Type B pancreatic cell (in vitro differentiated cells): ENCODE data around the gene SEMA4D. TPM values are rescaled to one million over a fixed set of nuclear protein-coding genes. Genes with fewer than 3 reads are reported as not detected.
"Not testable (repeated sequence)": the region's sequence is repeated elsewhere in the genome, so short reads cannot be mapped to it uniquely, and the experiment has no call there.

ENCODE experiments used
- DNase-seq: peaks from one replicate; pipeline ENCODE4 v3.0.0; 2021; ENCODE audit warnings: mixed read lengths; ENCODE audit not compliant: unreplicated experiment; ENCODE audit errors: extremely low spot score
- H3K27ac Mint-ChIP-seq: 2 replicates; pipeline ENCODE4 v1.8.0; 2021; ENCODE audit warnings: mild to moderate bottlenecking, mixed read lengths
- H3K27me3 Mint-ChIP-seq: 2 replicates; pipeline ENCODE4 v1.8.0; 2021; ENCODE audit warnings: mixed read lengths
- H3K36me3 Mint-ChIP-seq: 2 replicates; pipeline ENCODE4 v1.8.0; 2021; ENCODE audit warnings: mixed read lengths
- H3K4me1 Mint-ChIP-seq: one replicate; pipeline ENCODE4 v1.8.0; 2021; ENCODE audit warnings: mixed read lengths; ENCODE audit not compliant: unreplicated experiment
- H3K4me3 Mint-ChIP-seq: 2 replicates; pipeline ENCODE4 v1.8.0; 2021; ENCODE audit warnings: mild to moderate bottlenecking, mixed read lengths
- H3K9me3 Mint-ChIP-seq: 2 replicates; pipeline ENCODE4 v1.8.0; 2021; ENCODE audit warnings: mixed read lengths
- CTCF ChIP-seq: fragments of 200-600 bp; sonication (generic); conservative IDR thresholded peaks from 2 replicates; pipeline ENCODE4 v1.5.0; 2021; ENCODE audit warnings: antibody characterized with exemption, mild to moderate bottlenecking
- total RNA-seq: library from RNA; stranded (reverse); gene quantifications from 2 replicates; pipeline ENCODE4 v1.2.1, GENCODE V29; 2021; ENCODE audit warnings: low replicate concordance

Gene SEMA4D
- total RNA-seq, 1 donor from 2014 or later: 32.3 TPM

GRCh38 chr9:89476546-89476945 is 21.4 kb downstream of the SEMA4D start:
- Mint-ChIP-seq H3K27me3 (no peaks in the 10 kb centered on the region), H3K36me3 (peaks cover 10% of the 10 kb centered on the region), H3K27ac (no peak overlapping the region), H3K9me3 (no peaks in the 10 kb centered on the region), H3K4me3 (no peak overlapping the region), H3K4me1 (peaks cover 25% of the 10 kb centered on the region)
- no peak for DNase-seq
- TF ChIP-seq CTCF: no peak

- no peak for TF ChIP-seq CTCF
- H3K4me1 Mint-ChIP-seq: peaks cover 24% of the 10 kb centered on the region
- H3K27ac Mint-ChIP-seq: no peak overlapping the region
- DNase-seq: no peak
- H3K36me3 Mint-ChIP-seq: peaks cover 10% of the 10 kb centered on the region
- H3K27me3 Mint-ChIP-seq: no peaks in the 10 kb centered on the region
- H3K9me3 Mint-ChIP-seq: no peaks in the 10 kb centered on the region
- H3K4me3 Mint-ChIP-seq: no peak overlapping the region
Measured at GRCh38 chr9:89475891-89476440, 21.9 kb downstream of the SEMA4D start.

GRCh38 chr9:89474939-89475338 is 23.0 kb downstream of the SEMA4D start:
- peaks cover 10% of the 10 kb centered on the region for H3K36me3 Mint-ChIP-seq
- H3K9me3 Mint-ChIP-seq: no peaks in the 10 kb centered on the region
- no peak for TF ChIP-seq CTCF
- no peaks in the 10 kb centered on the region for H3K27me3 Mint-ChIP-seq
- no peak for DNase-seq
- peaks cover 31% of the 10 kb centered on the region for H3K4me1 Mint-ChIP-seq
- H3K27ac Mint-ChIP-seq: no peak overlapping the region
- no peak overlapping the region for H3K4me3 Mint-ChIP-seq

GRCh38 chr9:89473762-89474469 is 24.0 kb downstream of the SEMA4D start:
- Mint-ChIP-seq H3K4me3 (no peak overlapping the region), H3K36me3 (peaks cover 5% of the 10 kb centered on the region), H3K4me1 (peaks cover 39% of the 10 kb centered on the region), H3K9me3 (no peaks in the 10 kb centered on the region), H3K27ac (no peak overlapping the region), H3K27me3 (no peaks in the 10 kb centered on the region)
- no peak for TF ChIP-seq CTCF
- DNase-seq: no peak

GRCh38 chr9:89471796-89472320 is 26.1 kb downstream of the SEMA4D start:
- not testable (repeated sequence) for H3K27me3 Mint-ChIP-seq, H3K4me3 Mint-ChIP-seq, H3K27ac Mint-ChIP-seq, H3K9me3 Mint-ChIP-seq, H3K36me3 Mint-ChIP-seq, DNase-seq
- H3K4me1 Mint-ChIP-seq: peaks cover 36% of the 10 kb centered on the region

- Mint-ChIP-seq H3K27me3 (no peaks in the 10 kb centered on the region), H3K36me3 (no peaks in the 10 kb centered on the region), H3K9me3 (no peaks in the 10 kb centered on the region), H3K27ac (no peak overlapping the region), H3K4me1 (peaks cover 41% of the 10 kb centered on the region), H3K4me3 (no peak overlapping the region)
- no peak for TF ChIP-seq CTCF
- DNase-seq: no peak
Measured at GRCh38 chr9:89471390-89471789, 26.5 kb downstream of the SEMA4D start.
